Measurements from ENCODE around the gene D2HGDH.
A peak's percentile ranks its signal among the peaks of the same experiment; 100 is the strongest.
"Not testable (repeated sequence)": the region's sequence is repeated elsewhere in the genome, so short reads cannot be mapped to it uniquely, and the experiment has no call there.

D2HGDH gene

DNA sequence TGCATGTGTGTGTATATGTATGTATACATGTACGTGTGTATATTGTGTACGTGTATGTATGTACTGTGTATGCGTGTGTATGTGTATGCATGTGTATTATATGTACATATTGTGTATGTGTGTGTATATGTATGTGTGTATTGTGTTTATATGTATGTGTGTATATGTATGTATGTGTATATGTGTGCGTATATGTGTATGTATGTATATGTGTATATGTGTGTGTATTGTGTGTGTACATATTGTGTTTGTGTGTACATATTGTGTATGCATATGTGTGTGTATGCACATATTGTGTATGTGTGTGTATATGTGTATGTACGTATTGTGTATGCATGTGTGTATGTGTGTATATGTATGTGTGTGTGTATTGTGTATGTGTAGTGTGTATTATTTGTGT is 59.0 kb downstream of the D2HGDH start:
- DNase-seq (ENCODE audit: low read depth in 2 of 2), result no peak

DNA sequence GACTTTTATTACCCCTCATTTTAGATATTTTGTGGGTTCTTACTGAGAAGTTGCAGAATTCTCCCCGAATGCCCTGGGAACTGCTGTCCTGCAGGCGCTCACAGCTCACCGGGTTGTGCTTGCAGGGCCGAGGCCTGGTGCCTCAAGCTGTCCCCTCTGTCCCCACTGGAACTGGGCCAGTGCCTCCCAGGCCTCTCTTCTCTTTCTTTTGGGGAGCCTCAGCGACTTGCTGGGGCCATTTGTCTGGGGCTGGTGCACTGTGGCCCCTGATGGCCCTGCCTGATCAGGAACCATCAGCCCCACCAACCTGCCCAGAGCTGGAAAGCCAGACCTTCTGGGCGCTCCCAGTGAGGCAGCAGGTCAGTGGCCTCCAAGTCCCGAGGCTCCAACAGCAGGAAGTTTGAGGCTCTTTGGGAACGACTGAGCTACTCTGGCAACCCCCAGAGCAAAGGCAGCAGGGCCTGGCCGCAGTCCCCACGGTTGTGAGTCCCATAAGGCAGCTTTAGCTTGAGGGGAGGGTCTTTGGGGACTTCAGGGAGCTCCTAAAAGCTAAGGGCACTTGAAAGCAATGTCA is 59.9 kb downstream of the D2HGDH start:
- DNase-seq (ENCODE audit: low read depth in 2 of 2), result no peak

DNA sequence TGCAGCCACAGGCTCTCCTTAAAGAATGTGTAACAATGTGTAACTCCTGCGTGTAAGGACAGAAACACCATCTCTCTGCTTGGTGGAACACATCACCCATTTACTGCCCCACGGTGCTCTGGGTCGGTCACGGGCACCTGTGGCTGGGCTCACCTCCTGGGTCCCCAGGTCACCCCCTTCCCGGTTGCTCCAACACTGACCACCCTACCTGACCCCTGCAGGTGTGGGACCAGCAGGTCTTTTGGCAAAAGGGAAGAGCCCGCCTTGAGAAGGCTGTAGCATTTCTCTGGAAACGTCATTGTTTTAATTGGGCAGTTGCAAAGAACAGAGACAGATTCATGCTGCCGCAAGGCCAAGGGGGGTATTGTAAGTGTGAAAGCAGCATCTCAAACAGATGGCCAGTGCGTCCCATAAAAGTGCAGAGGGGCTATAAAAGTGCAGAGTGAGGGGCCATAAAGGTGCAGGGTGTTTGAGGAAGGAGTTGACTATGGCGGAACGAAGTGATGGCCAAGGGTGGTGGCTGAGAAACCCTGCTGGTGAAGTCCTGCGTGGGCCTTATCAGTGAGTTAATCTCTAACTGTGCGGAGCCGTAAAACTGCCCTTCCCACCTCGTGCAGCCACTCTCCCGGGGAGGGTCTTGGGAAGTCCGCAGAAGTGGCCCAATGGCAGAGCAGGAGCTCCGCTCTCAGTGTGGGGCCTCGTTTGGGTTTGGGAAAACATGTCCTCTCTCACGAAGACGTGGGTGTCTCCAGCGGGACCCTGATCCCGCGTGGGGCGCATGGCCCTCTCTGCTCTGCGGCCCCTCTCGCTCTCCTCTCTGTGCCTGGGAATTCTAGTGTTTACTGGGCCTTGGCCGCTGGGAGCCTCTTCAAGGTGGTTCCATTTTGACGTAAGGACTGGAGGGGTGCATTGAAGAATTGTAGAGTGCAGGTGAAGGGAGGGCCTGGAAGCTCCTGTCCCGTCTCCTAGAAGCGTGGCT is 60.9 kb downstream of the D2HGDH start:
- DNase-seq (ENCODE audit: low read depth in 2 of 2), result no peak

DNA sequence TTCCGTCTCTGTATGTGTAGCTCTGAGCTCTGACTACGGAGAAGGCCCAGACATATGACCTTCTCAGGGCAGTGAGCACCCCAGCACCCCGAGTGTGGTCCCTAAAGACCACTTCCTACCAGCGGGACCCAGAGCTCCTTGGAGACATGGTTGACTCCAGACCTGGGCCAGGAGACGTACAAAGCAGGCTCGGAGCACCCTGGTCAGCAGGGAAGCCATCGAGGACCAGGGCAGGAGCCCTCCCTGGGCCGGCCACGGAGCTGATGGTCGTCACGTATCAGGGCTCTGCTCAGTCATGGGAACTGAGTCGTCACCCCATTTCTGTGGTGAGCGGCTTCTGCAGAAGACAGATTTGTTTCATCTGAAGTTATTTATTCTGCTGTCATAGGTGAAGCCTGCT is 61.8 kb downstream of the D2HGDH start:
- no peak for DNase-seq (ENCODE audit: low read depth in 2 of 2)

DNA sequence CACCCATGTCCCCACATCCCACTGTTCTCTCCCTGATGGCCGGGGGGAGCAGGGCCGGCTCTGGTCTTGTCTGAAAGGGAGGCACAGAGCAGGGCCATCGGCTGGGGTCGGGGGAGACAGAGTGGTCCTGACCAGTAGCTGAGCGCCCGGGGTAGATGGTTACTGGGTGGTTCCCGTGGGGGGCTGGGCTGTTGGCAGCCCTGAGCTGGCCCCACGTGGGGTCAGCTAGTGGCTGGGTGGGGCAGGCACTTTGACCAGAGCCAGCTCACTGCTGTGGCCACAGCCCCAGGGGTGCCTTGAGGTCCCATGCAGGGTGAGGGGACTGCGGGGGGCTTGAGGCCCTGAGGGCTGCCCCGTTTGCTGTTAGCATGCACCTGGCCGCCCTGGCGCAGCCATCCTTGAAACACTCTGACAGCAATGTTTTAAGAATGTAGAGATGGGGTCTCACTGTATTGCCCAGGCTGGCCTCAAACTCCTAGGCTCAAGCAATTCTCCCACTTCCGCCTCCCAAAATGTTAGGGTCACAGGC is 62.2 kb downstream of the D2HGDH start:
- DNase-seq (ENCODE audit: low read depth in 2 of 2), result no peak

DNA sequence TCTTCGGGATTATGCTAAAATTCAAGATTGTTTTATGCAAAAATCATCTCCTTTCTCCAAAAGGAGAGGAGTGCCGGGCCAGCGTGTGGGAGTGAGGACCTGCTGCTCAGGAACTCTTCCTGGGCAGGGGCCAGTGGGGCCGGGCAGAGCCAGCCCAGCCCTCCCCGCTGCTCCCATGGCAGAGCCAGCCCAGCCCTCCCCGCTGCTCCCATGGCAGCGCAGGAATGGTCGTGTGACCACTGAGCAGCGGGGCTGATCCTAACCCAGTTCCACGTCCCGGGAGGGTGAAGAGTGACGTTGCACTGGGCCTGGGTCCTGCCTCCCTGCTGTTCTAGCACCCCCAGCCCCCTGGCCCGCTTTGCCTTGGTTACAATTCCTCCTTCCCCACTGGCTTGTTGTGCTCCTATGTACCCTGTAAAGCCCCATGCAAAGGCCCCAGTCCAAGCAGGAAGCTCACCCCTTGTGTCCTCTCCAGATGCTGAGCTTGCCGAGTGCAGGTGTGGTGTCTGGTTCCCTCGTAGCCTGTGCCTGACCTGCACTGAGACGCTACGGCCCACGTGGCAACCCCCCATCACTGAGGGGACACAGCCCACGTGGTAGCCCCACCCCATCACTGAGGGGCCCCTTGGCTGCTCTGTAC is 63.1 kb downstream of the D2HGDH start:
- no peak for DNase-seq (ENCODE audit: low read depth in 2 of 2)

DNA sequence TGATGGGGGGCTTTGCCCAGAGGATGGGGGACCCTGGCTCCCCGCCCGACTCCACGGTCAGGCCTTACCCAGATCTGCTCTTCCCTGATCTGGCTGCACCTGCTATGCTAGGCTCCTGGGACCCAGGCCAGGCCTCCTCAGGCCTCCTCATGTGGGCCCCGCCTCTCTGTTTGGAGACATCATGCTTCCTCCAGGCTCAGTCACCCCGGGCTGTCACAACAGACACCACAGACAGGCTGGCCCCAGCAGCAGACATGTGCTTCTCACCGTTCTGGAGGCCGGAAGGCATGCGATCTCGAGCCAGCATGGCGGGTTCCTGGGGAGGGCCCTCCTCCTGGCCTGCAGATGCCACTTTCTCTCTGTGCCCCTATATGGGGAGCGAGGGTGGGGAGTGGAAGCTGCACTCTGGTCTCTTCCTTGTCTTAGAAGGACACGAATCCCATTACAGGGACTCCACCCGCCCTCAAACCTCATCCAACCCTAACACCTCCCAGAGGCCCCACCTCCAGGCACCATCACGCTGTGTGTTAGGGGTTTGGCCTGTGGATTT is 63.7 kb downstream of the D2HGDH start:
- no peak for DNase-seq (ENCODE audit: low read depth in 2 of 2)

DNA sequence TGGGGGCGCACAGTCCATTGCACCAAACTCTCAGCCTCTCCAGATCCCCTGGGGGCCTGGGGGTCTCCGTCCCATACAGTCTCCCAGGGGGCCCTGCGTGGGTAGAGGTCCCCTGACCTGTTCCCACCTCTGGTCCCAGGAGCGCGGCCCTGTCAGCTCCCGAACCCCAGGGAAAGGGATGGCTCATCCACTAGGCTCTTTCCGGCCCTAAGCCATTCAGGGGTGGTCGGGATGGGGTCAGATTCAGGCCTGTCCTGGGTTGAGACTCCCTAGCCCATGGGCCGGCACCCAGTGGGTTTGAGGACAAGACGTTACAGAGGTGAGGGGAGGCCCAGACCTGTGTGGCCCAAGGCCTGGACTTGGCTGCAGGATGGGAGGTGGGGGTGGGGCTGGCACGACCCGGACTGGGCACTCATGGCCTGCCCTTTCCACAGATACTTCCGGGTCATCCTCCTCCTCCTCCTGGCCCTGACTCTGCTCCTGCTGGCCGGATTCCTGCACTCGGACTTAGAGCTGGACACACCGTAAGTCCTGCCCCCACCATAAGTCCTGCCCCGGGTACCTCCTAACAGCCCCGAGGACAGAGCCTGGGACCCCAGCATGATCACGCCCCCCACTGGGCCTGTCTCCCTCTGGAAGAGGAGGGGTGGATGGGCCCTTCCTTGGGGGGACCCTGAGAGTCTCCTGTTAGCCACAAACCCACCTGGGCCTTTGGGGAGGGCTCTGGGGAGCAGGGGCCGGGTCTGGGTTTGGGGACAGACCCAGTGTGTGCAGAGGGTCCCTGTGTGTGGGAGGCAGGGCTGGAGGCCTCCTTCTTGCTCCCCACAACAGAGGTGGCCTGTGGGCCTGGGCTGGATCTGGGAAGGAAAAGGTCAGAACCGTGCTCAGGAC is 64.4 kb downstream of the D2HGDH start:
- no peak for DNase-seq (ENCODE audit: low read depth in 2 of 2)

DNA sequence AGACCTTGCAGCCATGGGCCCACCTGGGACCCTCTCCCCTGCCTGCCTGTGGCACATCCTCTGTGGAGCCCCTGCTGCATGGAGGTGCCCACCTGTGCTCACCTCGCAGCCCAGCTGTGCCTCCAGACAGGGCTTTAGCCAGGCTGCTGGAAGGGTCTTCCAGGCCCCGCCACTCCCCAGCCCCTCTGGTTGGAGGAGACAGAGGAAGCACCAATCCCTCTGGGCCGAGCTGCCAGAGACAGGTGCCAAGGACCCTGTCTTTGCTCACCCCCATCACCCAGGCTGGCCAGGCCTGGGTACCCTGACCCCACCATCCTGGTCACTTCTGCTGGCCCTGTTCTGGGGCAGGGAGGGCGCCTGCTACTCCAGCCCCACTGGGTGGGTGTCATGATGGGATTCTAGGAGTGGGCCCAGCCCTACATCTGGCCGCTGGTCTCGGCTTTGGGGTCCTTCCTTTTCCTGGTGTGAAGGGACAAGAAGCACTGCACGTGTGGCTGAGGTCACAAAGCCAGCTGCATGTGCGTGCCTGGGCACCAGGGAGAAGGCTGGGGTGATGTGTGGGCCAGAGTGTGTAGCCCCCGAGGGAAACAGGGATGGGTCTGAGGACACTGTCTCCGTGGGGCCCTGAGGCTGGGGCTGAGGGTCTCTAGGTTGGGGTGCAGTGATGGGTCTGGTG is 65.2 kb downstream of the D2HGDH start:
- DNase-seq (ENCODE audit: low read depth in 2 of 2), result no peak

DNA sequence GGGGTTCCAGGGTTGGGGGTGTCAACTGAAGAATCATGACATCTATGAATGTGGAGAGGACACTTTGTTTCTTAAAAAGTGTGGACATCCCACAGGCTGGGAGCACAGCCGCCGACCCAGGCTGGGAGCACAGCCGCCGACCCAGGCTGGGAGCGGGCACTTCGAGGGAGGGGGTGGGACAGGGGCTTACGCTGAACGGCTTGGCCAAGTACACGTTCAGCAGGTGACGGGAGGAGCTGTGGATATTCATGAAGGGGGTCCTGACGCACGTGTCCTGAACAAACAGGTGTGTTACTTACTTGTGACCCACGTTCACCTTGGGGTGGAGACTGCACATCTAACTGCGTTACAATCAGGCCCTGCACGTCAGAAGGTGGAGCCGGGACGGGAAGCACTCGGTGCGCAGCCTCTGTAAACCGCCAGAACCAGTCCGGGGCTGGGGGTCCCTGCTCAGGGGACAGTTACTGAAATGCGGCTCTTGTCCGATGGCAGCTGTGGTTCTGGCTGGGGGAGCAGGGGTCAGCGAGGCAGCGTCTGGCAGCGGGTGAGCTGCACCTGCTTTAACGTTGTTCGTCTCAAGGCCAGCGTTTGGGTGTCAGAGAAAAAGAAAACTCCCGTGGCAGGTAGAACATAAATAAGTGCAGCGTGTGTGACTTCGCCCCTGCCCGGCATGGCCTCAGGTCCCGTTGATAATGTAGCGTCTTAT is 65.9 kb downstream of the D2HGDH start:
- not testable (repeated sequence) for DNase-seq (ENCODE audit: low read depth in 2 of 2)

DNA sequence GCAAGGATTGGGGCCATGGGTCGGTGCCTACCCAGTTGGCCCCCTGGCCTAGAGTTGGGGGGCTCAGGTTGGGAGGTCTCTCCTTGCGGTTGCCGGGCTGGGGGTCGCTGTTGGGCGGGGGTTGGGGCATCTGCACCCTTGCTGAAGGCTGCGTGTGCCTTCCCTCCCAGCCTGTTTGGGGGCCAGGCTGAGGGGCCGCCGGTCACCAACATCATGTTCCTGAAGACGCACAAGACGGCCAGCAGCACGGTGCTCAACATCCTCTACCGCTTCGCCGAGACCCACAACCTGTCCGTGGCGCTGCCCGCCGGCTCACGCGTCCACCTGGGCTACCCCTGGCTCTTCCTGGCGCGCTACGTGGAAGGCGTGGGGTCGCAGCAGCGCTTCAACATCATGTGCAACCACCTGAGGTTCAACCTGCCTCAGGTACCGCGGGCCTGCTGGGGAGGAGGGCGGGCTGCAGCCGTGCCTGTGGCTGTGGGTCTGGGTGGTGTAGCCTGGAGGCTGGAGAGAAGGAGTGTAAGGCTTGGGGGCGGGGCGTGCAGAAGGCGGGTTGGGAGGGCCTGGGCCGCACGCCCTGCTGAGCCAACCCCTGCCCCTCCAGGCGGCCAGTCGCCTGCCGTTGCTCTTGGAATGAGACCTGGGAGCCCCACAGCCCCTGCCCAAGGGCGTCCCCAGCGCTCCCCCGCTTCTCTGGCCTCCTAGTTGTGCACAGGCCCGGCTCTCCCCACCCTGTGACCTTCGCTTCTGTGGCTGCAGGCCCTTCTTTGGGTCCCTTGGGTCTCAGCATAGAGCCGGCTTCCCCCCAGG is 67.4 kb downstream of the D2HGDH start:
- no peak for DNase-seq (ENCODE audit: low read depth in 2 of 2)

DNA sequence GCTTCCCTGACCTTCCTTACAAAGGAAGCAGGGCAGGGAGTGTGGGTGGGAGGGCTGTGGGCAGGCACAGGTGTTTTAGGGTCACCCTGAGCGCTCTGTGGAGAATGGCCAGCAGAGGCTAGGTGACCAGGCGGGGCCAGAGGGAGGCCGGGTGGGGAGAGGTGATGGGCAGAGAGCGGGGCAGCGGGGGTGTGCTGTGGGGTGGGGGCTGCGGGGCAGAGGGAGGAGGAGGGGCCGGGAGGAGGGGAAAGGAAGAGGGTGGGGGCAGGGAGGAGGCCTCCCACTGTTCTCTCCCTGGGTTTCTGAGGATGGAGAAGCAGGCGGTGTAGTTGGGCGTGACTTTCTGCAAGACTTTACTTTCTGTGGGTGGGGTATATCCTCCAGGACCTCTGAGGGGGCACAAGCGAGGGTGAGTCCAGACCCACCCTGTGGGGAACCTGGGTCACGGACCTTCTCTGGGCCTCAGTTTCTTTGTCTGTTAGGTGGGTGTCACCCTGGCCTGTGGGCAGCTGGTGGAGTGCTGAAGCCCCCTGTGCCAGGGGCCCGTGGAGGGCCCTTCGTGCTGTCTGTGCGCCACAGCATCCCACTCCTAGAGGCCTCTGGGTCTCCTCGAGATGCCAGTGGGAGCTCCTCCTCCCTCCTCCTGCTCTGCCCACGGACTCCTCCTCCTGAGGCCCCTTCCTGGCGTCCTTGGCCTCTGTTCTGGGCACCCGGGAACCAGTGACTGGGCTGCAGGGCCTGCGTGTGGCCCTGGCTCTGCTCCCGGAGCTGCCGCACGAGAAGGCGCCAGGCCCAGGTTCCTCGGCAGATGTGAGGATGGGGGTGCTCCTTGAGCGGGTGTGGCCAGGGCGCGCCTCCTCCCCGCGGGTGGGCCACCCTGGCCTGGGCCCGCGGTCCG is 68.2 kb downstream of the D2HGDH start:
- DNase-seq (ENCODE audit: low read depth in 2 of 2), result no peak

DNA sequence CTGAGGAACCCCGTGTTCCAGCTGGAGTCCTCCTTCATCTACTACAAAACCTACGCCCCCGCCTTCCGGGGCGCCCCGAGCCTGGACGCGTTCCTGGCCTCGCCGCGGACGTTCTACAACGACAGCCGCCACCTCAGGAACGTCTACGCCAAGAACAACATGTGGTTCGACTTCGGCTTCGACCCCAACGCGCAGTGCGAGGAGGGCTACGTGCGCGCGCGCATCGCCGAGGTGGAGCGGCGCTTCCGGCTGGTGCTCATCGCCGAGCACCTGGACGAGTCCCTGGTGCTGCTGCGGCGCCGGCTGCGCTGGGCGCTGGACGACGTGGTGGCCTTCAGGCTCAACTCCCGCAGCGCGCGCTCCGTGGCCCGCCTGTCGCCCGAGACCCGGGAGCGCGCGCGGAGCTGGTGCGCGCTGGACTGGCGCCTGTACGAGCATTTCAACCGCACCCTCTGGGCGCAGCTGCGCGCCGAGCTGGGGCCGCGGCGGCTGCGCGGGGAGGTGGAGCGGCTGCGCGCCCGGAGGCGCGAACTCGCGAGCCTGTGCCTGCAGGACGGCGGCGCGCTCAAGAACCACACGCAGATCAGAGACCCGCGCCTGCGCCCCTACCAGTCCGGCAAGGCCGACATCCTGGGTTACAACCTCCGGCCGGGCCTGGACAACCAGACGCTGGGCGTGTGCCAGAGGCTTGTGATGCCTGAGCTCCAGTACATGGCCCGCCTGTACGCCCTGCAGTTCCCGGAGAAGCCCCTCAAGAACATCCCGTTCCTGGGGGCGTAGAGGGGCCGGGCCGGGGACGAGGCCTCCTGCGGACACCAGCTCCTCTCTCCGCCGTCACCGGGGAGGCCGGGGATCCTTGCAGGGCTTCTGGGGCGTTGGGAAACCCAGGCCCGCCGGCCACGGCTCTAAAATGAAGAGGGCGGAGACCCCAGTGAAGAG is 69.2 kb downstream of the D2HGDH start:
- DNase-seq (ENCODE audit: low read depth in 2 of 2), result peak in 1 of 2 donors; percentile 29

DNA sequence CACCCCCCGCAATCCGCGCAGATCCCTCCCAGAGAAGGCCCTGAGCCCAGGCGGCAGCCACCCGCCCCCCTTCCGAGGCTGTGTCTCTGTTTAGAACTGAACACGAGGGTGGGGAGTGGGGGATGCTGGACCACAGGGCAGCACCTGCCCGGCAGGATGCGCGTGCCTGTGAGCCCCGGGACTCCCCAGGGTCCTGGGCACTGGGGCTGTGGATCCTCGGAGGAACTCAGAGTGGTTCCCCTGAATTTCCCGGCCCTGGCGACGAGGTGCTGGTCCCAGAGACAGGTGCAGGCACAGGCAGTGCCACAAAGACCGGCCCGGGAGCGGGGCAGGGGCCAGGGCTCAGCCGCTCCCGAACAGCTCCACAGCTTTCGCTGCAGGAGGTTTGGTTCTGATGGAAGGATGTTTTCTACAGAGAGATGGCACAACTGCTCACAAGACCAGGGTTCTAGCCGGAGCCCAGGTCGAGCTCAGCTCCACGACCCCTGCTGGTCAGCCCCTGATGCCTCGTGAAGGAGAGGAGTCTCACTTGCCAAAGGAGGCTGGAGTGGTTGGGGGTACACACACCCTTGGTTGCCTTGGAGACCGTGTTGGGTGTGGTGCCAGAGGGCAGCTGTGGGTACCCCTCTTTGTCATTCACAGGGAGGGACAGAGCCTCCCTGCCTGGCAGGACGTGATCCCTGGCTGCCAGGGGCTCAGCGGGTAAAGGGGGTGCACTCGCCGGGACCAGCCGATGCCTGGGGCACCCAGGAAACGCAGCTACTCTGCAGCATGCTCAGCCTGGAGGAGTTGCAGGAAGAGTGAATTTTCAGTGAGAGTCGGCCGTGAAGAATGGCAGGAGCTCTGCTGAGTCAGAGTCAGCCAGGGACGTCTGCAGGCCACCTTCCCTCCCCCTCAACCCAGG is 70.1 kb downstream of the D2HGDH start:
- no peak for DNase-seq (ENCODE audit: low read depth in 2 of 2)

DNA sequence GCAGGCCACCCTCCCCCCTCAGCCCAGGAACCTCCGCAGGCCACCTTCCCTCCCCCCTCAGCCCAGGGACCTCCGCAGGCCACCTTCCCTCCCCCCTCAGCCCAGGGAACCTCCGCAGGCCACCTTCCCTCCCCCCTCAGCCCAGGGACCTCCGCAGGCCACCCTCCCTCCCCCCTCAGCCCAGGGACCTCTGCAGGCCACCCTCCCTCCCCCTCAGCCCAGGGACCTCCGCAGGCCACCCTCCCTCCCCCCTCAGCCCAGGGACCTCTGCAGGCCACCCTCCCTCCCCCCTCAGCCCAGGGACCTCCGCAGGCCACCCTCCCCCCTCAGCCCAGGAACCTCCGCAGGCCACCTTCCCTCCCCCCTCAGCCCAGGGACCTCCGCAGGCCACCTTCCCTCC is 71.8 kb downstream of the D2HGDH start:
- DNase-seq (ENCODE audit: low read depth in 2 of 2), result not testable (repeated sequence)

All from stimulated activated CD8-positive, alpha-beta memory T cell treated with anti-CD3 and anti-CD28 coated beads, Interleukin-7, amount 100 ng/mL, for 4 hours (primary cell).